GM23338 (cell line): ENCODE results near the gene STARD8. TPM values are rescaled to one million over a fixed set of nuclear protein-coding genes. Genes with fewer than 3 reads are reported as not detected.
"Not testable (repeated sequence)": the region's sequence is repeated elsewhere in the genome, so short reads cannot be mapped to it uniquely, and the experiment has no call there.

Experiments
- ATAC-seq: fragments of 200-7000 bp; cut with Tn5 transposase; 3 replicates; pipeline ENCODE4 v1.9.1; 2020
- DNase-seq: peaks from one replicate; pipeline ENCODE4 v3.0.0-alpha.2; 2015; ENCODE audit warnings: low spot score
- H2AFZ ChIP-seq: fragments of 200-600 bp; sonication (generic); 2 replicates; pipeline ENCODE4 v1.8.0; 2016; ENCODE audit warnings: antibody characterized with exemption, mild to moderate bottlenecking, moderate library complexity
- H3F3A ChIP-seq: fragments of 200-600 bp; sonication (generic); replicated peaks from 2 replicates; pipeline ENCODE4 v1.8.0; 2017; ENCODE audit warnings: antibody characterized with exemption, mixed run types, low read depth
- H3K27ac ChIP-seq: fragments of 200-600 bp; sonication (generic); 2 replicates; pipeline ENCODE4 v1.6.1; 2016; ENCODE audit warnings: low read depth
- H3K27me3 ChIP-seq: fragments of 200-600 bp; sonication (generic); 2 replicates; pipeline ENCODE4 v1.8.0; 2016; ENCODE audit warnings: mild to moderate bottlenecking, mixed run types, moderate library complexity; ENCODE audit not compliant: insufficient read depth
- H3K36me3 ChIP-seq: fragments of 200-600 bp; sonication (generic); 2 replicates; pipeline ENCODE4 v1.8.0; 2016; ENCODE audit warnings: mild to moderate bottlenecking; ENCODE audit not compliant: insufficient read depth
- H3K4me1 ChIP-seq: fragments of 200-600 bp; sonication (generic); 2 replicates; pipeline ENCODE4 v1.8.0; 2016; ENCODE audit warnings: mild to moderate bottlenecking, moderate library complexity; ENCODE audit not compliant: insufficient read depth
- H3K4me2 ChIP-seq: fragments of 200-600 bp; sonication (generic); 2 replicates; pipeline ENCODE4 v1.7.1; 2017; ENCODE audit warnings: mixed run types
- H3K4me3 ChIP-seq: fragments of 200-600 bp; sonication (generic); 2 replicates; pipeline ENCODE4 v1.6.1; 2016; ENCODE audit warnings: mixed run types
- H3K79me2 ChIP-seq: fragments of 200-600 bp; sonication (generic); replicated peaks from 2 replicates; pipeline ENCODE4 v1.8.0; 2017; ENCODE audit warnings: mild to moderate bottlenecking; ENCODE audit not compliant: insufficient read depth
- H3K9me2 ChIP-seq: fragments of 200-600 bp; sonication (generic); 2 replicates; pipeline ENCODE4 v1.8.0; 2017; ENCODE audit not compliant: insufficient read depth
- H4K20me1 ChIP-seq: fragments of 200-600 bp; sonication (generic); replicated peaks from 2 replicates; pipeline ENCODE4 v1.8.0; 2017; ENCODE audit warnings: mild to moderate bottlenecking; ENCODE audit not compliant: insufficient read depth
- H3K27ac Mint-ChIP-seq: 2 replicates; pipeline ENCODE4 v1.8.0; 2020; ENCODE audit warnings: inconsistent platforms, mild to moderate bottlenecking, moderate library complexity, mixed read lengths
- H3K27me3 Mint-ChIP-seq: 3 replicates; pipeline ENCODE4 v1.8.0; 2022; ENCODE audit warnings: low read depth, mild to moderate bottlenecking, moderate library complexity, mixed read lengths, inconsistent platforms; ENCODE audit not compliant: insufficient read depth, poor library complexity
- H3K36me3 Mint-ChIP-seq: 3 replicates; pipeline ENCODE4 v1.8.0; 2021; ENCODE audit warnings: low read depth, mild to moderate bottlenecking, inconsistent platforms, moderate library complexity, mixed read lengths
- H3K4me1 Mint-ChIP-seq: 3 replicates; pipeline ENCODE4 v1.8.0; 2020; ENCODE audit warnings: mild to moderate bottlenecking, inconsistent platforms, mixed read lengths
- H3K4me3 Mint-ChIP-seq: 3 replicates; pipeline ENCODE4 v1.8.0; 2021; ENCODE audit warnings: moderate library complexity, mild to moderate bottlenecking, inconsistent platforms, mixed read lengths
- H3K9me3 Mint-ChIP-seq: 3 replicates; pipeline ENCODE4 v1.8.0; 2020; ENCODE audit warnings: moderate library complexity, mild to moderate bottlenecking, inconsistent platforms, mixed read lengths
- JUNB ChIP-seq: IDR thresholded peaks from one replicate; pipeline ENCODE4 v1.6.1; 2016; ENCODE audit warnings: antibody characterized with exemption; ENCODE audit not compliant: unreplicated experiment
- POLR2AphosphoS5 ChIP-seq: IDR thresholded peaks from 2 replicates; pipeline ENCODE4 v1.6.1; 2016; ENCODE audit warnings: antibody characterized with exemption, low read depth
- ZNF114 ChIP-seq: fragments of 250-450 bp; sonication (Bioruptor Pico); IDR thresholded peaks from 2 replicates; pipeline ENCODE4 v1.5.0; 2020; ENCODE audit warnings: mild to moderate bottlenecking, moderate library complexity
- ZNF462 ChIP-seq: fragments of 250-450 bp; sonication (Bioruptor Pico); IDR thresholded peaks from 2 replicates; pipeline ENCODE4 v1.5.0; 2020; ENCODE audit warnings: mild to moderate bottlenecking, moderate library complexity
- polyA plus RNA-seq: library from polyadenylated mRNA; unstranded; fragments of >200 nt; fragmentation: Nextera tagmentation; extraction: Ambion mirVana; gene quantifications from 2 replicates; pipeline ENCODE4 v1.2.1, GENCODE V29; 2016
- total RNA-seq: library from RNA; depleted of rRNA; stranded (reverse); fragments of >200 nt; shearing (Covaris generic); gene quantifications from 2 replicates; pipeline ENCODE4 v1.2.3, GENCODE V29; 2014
- TF ChIP-seq, protein P1 (sequence below): IDR thresholded peaks from one replicate; pipeline ENCODE4 v1.6.1; 2018; ENCODE audit warnings: antibody characterized with exemption; ENCODE audit not compliant: unreplicated experiment

Gene STARD8
- total and polyA plus RNA-seq, 2 experiments from 2014 or later: 0.74 to 5.6 TPM

DNA sequence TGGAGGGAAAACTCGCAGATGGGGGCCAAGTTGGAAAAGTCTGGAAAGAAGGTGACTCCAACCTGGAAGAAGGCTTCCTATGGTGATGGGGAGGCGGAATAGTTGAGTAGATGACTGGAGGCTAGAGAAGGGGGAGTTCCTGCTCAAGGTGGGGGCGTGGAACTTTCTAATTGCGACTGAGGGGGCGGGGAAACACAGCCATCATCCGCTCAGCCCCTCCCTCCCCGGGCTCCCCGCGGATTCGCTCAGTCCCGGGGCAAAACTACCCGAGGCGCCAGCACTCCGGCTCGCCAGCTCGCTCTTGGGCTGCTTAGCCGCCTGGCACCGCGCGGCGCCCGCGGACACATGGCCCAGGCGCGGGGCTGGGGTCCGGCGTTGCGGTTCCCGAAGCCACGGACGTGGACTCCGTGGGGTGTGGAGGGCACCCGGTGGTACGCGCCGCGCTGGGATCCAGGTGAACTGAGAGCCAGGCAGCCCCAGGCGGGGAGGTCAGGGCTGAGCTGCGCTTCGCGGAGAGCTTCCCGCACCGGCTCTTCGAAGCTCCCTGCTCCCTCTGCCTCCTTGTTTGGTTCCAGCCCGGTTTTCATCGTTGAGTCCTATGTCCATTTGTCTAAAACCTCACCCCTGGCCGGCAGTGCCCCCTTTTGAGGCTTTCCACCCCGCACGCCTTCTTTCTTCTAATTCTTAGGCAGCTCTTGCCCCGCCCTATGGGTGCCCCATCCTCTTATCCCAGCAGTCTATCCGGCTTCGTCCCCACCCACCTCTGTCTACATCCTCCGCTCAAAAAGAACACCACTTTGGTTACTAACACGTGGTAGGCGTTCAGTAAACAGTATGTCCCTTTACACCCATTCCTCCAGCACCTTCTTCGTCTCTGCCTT, 38.9 kb downstream of the STARD8 start:
- no peak overlapping the region for H3K27ac ChIP-seq
- no peaks in the 10 kb centered on the region for H4K20me1 ChIP-seq
- Mint-ChIP-seq H3K4me3 (peak overlapping the region; percentile 68), H3K9me3 (no peaks in the 10 kb centered on the region), H3K4me1 (peaks cover 32% of the 10 kb centered on the region), H3K27ac (no peak overlapping the region; the same call in 1 of the 2 replicates), H3K27me3 (peaks cover 12% of the 10 kb centered on the region), H3K36me3 (no peaks in the 10 kb centered on the region)
- ATAC-seq (peak; percentile 81), DNase-seq (peak; percentile 72)
- no peaks in the 10 kb centered on the region for H3K9me2 ChIP-seq
- H3K36me3 ChIP-seq: no peaks in the 10 kb centered on the region
- H3K4me2 ChIP-seq: peak overlapping the region; percentile 74
- no peaks in the 10 kb centered on the region for H3F3A ChIP-seq
- 0 out of 2 replicates have a peak overlapping the region, but pooled peaks have one; percentile 32 for H2AFZ ChIP-seq
- H3K27me3 ChIP-seq: peaks cover 9% of the 10 kb centered on the region; the same call in 1 of the 2 replicates
- peak; percentile 69 for TF ChIP-seq POLR2AphosphoS5
- TF ChIP-seq, protein P1, sequence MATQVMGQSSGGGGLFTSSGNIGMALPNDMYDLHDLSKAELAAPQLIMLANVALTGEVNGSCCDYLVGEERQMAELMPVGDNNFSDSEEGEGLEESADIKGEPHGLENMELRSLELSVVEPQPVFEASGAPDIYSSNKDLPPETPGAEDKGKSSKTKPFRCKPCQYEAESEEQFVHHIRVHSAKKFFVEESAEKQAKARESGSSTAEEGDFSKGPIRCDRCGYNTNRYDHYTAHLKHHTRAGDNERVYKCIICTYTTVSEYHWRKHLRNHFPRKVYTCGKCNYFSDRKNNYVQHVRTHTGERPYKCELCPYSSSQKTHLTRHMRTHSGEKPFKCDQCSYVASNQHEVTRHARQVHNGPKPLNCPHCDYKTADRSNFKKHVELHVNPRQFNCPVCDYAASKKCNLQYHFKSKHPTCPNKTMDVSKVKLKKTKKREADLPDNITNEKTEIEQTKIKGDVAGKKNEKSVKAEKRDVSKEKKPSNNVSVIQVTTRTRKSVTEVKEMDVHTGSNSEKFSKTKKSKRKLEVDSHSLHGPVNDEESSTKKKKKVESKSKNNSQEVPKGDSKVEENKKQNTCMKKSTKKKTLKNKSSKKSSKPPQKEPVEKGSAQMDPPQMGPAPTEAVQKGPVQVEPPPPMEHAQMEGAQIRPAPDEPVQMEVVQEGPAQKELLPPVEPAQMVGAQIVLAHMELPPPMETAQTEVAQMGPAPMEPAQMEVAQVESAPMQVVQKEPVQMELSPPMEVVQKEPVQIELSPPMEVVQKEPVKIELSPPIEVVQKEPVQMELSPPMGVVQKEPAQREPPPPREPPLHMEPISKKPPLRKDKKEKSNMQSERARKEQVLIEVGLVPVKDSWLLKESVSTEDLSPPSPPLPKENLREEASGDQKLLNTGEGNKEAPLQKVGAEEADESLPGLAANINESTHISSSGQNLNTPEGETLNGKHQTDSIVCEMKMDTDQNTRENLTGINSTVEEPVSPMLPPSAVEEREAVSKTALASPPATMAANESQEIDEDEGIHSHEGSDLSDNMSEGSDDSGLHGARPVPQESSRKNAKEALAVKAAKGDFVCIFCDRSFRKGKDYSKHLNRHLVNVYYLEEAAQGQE: no peak
- no peak for TF ChIP-seq ZNF114 (CRISPR knock-in tag)
- no peak for TF ChIP-seq JUNB
- TF ChIP-seq ZNF462 (CRISPR knock-in tag): no peak
- no peaks in the 10 kb centered on the region for H3K4me1 ChIP-seq
- peak overlapping the region; percentile 53 for H3K4me3 ChIP-seq
- H3K79me2 ChIP-seq: no peaks in the 10 kb centered on the region

DNA sequence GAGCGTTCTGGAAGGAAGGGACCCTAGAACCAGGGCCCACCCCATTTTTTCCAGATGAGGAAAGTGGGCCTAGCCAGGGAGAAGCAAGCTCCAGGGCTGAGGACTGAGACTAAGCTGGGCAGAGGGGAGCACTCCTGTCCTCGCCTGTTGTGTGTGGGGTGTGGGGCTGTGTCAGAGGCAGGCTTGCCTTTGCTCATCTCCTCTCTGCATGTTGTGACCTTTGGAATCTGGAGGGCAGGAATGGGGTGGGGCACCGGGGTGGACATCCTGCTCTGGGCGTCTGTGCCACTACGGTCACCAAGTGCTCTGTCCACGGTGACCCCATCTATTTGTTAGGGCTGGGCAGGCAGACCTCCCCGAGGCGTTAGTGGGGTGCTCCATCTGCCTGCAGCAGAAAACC, 41.5 kb downstream of the STARD8 start:
- H3K4me3 Mint-ChIP-seq, H3K27ac ChIP-seq, H3K4me3 ChIP-seq, H3F3A ChIP-seq, H3K27me3 ChIP-seq, H3K27ac Mint-ChIP-seq, H3K4me1 ChIP-seq, H3K4me2 ChIP-seq, H2AFZ ChIP-seq, H3K9me2 ChIP-seq, DNase-seq, ATAC-seq, H3K36me3 ChIP-seq, H4K20me1 ChIP-seq, H3K36me3 Mint-ChIP-seq, H3K79me2 ChIP-seq, H3K9me3 Mint-ChIP-seq: not testable (repeated sequence)
- Mint-ChIP-seq H3K27me3 (peaks cover 10% of the 10 kb centered on the region), H3K4me1 (peaks cover 35% of the 10 kb centered on the region)
